Activated T-helper 2 cell treated with anti-CD3 and anti-CD28 coated beads, Interferon-gamma antibody, Interleukin-2, Interleukin-4, amounts not matched to agents 10 μg/mL and 5 μg/mL and 100 μg/mL, durations not matched to agents 14 hours and 24 hours and 36 hours (primary cell): ENCODE data around the gene C1orf53. TPM values are rescaled to one million over a fixed set of nuclear protein-coding genes. Genes with fewer than 3 reads are reported as not detected.
"Not testable (repeated sequence)": the region's sequence is repeated elsewhere in the genome, so short reads cannot be mapped to it uniquely, and the experiment has no call there.

Experiments used
- DNase-seq: peaks from one replicate; pipeline ENCODE4 v3.0.0; 2021; ENCODE audit warnings: low spot score
- H3K27ac Mint-ChIP-seq: one replicate; pipeline ENCODE4 v1.8.0; 2021; ENCODE audit warnings: mixed read lengths
- H3K27me3 Mint-ChIP-seq: one replicate; pipeline ENCODE4 v1.8.0; 2021; ENCODE audit warnings: low read depth, mixed read lengths
- H3K36me3 Mint-ChIP-seq: one replicate; pipeline ENCODE4 v1.8.0; 2021; ENCODE audit warnings: low read depth, mixed read lengths
- H3K4me1 Mint-ChIP-seq: one replicate; pipeline ENCODE4 v1.8.0; 2021; ENCODE audit warnings: low read depth, mixed read lengths
- H3K4me3 Mint-ChIP-seq: one replicate; pipeline ENCODE4 v1.8.0; 2021; ENCODE audit warnings: low read depth, mild to moderate bottlenecking, moderate library complexity, mixed read lengths
- H3K9me3 Mint-ChIP-seq: one replicate; pipeline ENCODE4 v1.8.0; 2021; ENCODE audit warnings: mixed read lengths
- intact Hi-C: fragments of 100-400 bp; cut with micrococcal nuclease; formaldehyde crosslinking; loops from one replicate; pipeline ENCODE4 v1.15.1; 2023
- total RNA-seq: library from RNA; stranded (reverse); gene quantifications from 2 replicates; pipeline ENCODE4 v1.2.3, GENCODE V29; 2022

C1orf53 gene
- total RNA-seq, 1 donor from 2014 or later: 2.4 TPM

- H3K9me3 Mint-ChIP-seq: no peaks in the 10 kb centered on the region
- H3K27ac Mint-ChIP-seq: no peak overlapping the region
- intact Hi-C loops: no loop called here
- no peaks in the 10 kb centered on the region for H3K36me3 Mint-ChIP-seq
- H3K27me3 Mint-ChIP-seq: peaks cover 27% of the 10 kb centered on the region
- no peak for DNase-seq
- no peak overlapping the region for H3K4me3 Mint-ChIP-seq
- H3K4me1 Mint-ChIP-seq: peaks cover 7% of the 10 kb centered on the region
Observed at GRCh38 chr1:197937892-197938291, 35.5 kb downstream of the C1orf53 start.

DNA sequence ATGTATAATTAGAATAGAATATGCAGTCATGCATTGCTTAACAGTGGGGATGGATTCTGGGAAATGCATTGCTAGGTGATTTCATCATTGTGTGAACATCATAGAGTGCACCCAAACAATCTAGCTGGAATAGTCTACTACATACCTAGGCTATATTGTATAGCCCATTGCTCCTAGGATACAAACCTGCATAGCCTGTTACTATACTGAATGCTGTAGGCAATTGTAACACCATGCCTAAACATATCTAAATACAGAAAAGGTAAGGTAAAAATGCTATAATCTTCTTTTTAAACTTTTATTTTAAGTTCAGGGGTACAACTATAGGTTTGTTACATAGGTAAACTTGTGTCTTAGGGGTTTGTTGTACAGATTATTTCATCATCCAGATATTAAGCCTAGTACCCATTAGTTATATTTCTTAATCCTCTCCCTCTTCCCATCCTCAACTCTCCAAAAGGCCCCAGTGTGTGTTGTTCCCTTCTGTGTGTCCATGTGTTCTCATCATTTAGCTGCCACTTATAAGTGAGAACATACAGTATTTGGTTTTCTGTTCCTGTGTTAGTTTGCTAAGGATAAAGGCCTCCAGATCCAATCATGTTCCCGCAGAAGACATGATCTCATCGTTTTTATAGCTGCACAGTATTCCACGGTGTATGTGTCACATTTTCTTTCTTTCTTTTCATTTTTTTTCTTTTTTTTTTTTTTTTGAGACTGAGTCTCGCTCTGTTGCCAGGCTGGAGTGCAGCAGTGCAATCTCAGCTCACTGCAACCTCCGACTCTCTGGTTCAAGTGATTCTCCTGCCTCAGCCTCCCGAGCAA lies 36.9 kb downstream of the C1orf53 start:
- H3K9me3 Mint-ChIP-seq, intact Hi-C loops, H3K36me3 Mint-ChIP-seq, H3K27ac Mint-ChIP-seq, H3K4me3 Mint-ChIP-seq, DNase-seq, H3K4me1 Mint-ChIP-seq: not testable (repeated sequence)
- peaks cover 19% of the 10 kb centered on the region for H3K27me3 Mint-ChIP-seq

DNA sequence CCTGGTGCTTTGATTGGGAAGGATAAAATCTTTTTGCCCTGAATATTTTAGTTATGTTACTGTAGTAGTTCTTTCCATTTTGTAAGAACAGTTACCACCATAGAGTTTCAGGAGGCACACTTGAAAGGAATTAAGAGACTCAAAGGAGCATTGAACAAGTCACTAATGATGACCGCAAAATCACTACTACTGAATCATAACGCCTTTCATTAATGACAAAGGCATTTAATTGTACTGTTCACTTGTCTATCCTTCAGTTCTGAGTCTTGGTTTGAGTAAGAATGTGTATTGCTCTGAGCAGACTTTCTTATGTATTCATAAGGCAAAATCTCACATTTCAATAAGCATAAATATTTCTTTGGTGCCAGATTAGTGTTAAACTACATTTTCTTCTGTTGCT lies 39.6 kb downstream of the C1orf53 start:
- Mint-ChIP-seq H3K36me3 (peaks cover 3% of the 10 kb centered on the region), H3K27ac (no peak overlapping the region), H3K4me3 (no peak overlapping the region), H3K4me1 (peaks cover 3% of the 10 kb centered on the region), H3K27me3 (peaks cover 6% of the 10 kb centered on the region), H3K9me3 (peaks cover 5% of the 10 kb centered on the region)
- no peak for DNase-seq
- intact Hi-C loops: no loop called here

DNA sequence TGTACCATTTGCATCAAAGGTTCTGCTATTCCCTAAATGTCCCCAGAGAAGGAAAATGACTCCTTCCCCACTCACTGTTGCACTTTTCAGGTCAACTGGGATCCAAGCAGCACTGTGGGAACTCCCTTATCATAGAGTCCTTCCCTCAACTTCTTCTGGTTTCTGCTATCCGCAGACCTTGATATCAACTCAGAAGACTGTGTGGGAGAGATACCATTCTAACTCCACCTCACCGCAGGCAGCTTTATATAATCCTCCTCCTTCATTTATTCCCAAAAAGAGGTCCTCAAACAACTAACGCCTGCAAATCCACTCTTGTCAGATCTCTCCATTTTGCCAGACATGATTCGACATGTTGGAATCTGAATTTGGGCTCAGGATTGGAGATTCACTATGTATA lies 42.1 kb downstream of the C1orf53 start:
- Mint-ChIP-seq H3K27ac (no peak overlapping the region), H3K4me1 (peaks cover 23% of the 10 kb centered on the region)
- intact Hi-C loops: no loop called here

GRCh38 chr1:197948926-197949899 lies 46.8 kb downstream of the C1orf53 start:
- peaks cover 15% of the 10 kb centered on the region for H3K9me3 Mint-ChIP-seq
- peak overlapping the region; percentile 4 for H3K4me3 Mint-ChIP-seq
- peaks cover 28% of the 10 kb centered on the region for H3K36me3 Mint-ChIP-seq
- peaks cover 40% of the 10 kb centered on the region for H3K4me1 Mint-ChIP-seq
- no peaks in the 10 kb centered on the region for H3K27me3 Mint-ChIP-seq
- H3K27ac Mint-ChIP-seq: peak overlapping the region; percentile 83
- intact Hi-C loops: loop anchor here (2.0 to 5.0 kb wide), 3 partner anchors 30 to 172 kb away; partner anchors contain the start of gene DENND1B
- DNase-seq: no peak

More for the DNA sequence above, 42.1 kb downstream of the C1orf53 start:
- Mint-ChIP-seq H3K36me3 (peaks cover 8% of the 10 kb centered on the region), H3K4me3 (no peak overlapping the region), H3K9me3 (peaks cover 5% of the 10 kb centered on the region), H3K27me3 (no peaks in the 10 kb centered on the region)
- no peak for DNase-seq

GRCh38 chr1:197951089-197951488 lies 48.7 kb downstream of the C1orf53 start:
- intact Hi-C loops: no loop called here
- Mint-ChIP-seq H3K4me1 (peaks cover 51% of the 10 kb centered on the region), H3K4me3 (no peak overlapping the region), H3K27me3 (no peaks in the 10 kb centered on the region), H3K27ac (peak overlapping the region; percentile 45), H3K36me3 (peaks cover 28% of the 10 kb centered on the region), H3K9me3 (peaks cover 10% of the 10 kb centered on the region)
- no peak for DNase-seq

DNA sequence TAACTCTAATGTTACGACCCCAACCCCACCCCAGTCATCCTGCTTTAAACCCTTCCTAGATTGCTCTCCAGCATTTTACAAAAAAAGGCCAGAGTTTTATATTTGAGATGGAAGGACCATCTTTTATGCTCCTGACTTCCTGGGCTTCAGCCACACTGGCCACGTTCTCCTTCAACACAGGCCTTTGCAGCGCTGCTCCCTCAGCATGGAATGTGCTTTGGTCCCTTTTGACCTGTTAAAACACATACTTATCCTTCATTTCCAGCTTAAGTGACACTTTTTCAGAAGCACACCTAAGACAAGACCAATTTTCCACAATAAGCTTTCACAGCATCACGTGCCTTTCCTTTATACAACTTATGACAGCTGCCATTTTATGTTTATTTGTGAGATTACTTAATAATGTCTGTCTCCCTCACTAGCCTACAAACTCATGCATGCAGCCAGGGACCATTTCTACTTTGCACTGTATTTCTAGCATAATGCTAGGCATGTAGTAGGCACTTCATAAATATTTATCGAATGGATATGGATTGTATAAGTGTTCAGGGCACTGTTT lies 49.3 kb downstream of the C1orf53 start:
- peaks cover 10% of the 10 kb centered on the region for H3K9me3 Mint-ChIP-seq

GRCh38 chr1:197953472-197953871 lies 51.0 kb downstream of the C1orf53 start:
- H3K27ac Mint-ChIP-seq: not testable (repeated sequence)

More for the DNA sequence above, 49.3 kb downstream of the C1orf53 start:
- Mint-ChIP-seq H3K36me3 (peaks cover 28% of the 10 kb centered on the region), H3K27ac (peak overlapping the region; percentile 45), H3K4me1 (peaks cover 52% of the 10 kb centered on the region), H3K27me3 (no peaks in the 10 kb centered on the region), H3K4me3 (no peak overlapping the region)
- intact Hi-C loops: no loop called here
- DNase-seq: no peak

DNA sequence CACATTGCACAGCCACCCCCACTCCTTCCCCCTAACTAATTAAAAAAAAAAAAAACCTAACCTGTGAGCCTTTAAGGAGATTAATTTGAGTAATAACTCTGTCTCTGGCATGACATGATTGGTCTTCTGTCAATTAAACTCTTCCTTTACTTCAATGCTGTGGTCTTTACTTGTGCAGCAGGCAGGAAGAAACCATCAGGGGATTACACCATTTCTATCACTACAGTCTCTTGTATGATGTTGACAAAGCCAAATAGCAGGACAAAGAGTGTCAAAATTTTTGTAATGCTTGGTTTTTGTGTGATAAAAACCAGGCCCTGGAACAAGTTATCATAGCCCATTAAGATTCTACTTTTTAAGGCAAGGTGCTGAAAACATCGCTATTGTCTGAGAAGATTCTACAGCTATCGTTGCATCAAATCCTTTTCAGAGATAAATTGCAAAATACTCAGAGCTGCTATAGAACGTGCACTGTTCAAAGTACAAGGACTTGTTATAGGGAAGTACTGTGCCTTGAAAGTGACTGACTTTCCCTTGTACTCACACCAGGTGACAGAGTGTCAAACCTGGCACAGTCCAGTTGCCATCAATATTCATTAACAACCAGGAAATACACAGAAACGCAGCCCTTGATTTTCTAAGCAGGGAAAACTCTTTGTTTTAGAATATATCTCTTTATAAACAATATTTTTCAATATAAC lies 52.4 kb downstream of the C1orf53 start:
- peaks cover 33% of the 10 kb centered on the region for H3K4me1 Mint-ChIP-seq
- DNase-seq: no peak
- H3K36me3 Mint-ChIP-seq: peaks cover 23% of the 10 kb centered on the region
- intact Hi-C loops: no loop called here
- no peak overlapping the region for H3K27ac Mint-ChIP-seq
- no peaks in the 10 kb centered on the region for H3K27me3 Mint-ChIP-seq
- H3K4me3 Mint-ChIP-seq: no peak overlapping the region
- H3K9me3 Mint-ChIP-seq: peaks cover 8% of the 10 kb centered on the region

More at GRCh38 chr1:197953472-197953871, 51.0 kb downstream of the C1orf53 start:
- intact Hi-C loops, H3K4me3 Mint-ChIP-seq, H3K27me3 Mint-ChIP-seq, DNase-seq: not testable (repeated sequence)
- peaks cover 25% of the 10 kb centered on the region for H3K36me3 Mint-ChIP-seq
- peaks cover 46% of the 10 kb centered on the region for H3K4me1 Mint-ChIP-seq
- H3K9me3 Mint-ChIP-seq: peaks cover 10% of the 10 kb centered on the region

- Mint-ChIP-seq H3K27ac (no peak overlapping the region), H3K27me3 (no peaks in the 10 kb centered on the region), H3K4me3 (no peak overlapping the region), H3K4me1 (peaks cover 31% of the 10 kb centered on the region), H3K9me3 (peaks cover 7% of the 10 kb centered on the region), H3K36me3 (peaks cover 22% of the 10 kb centered on the region)
- no peak for DNase-seq
- intact Hi-C loops: no loop called here
Observed at GRCh38 chr1:197955486-197956394, 53.3 kb downstream of the C1orf53 start.
